K562 (cell line): ENCODE measurements around the gene ARAF. TPM values are rescaled to one million over a fixed set of nuclear protein-coding genes. Genes with fewer than 3 reads are reported as not detected.

ENCODE experiments used
- BACH1 ChIP-seq: fragments of 200-800 bp; sonication (Bioruptor generic); IDR thresholded peaks from 2 replicates; pipeline ENCODE4 v1.6.1; 2016; ENCODE audit warnings: missing genetic modification characterization, missing compliant biosample characterization
- DMBX1 ChIP-seq: fragments of 250-450 bp; sonication (Bioruptor Pico); IDR thresholded peaks from 2 replicates; pipeline ENCODE4 v1.8.0; 2022; ENCODE audit warnings: inconsistent platforms, mild to moderate bottlenecking, moderate library complexity, borderline replicate concordance
- EP400 ChIP-seq: fragments of 450-650 bp; IDR thresholded peaks from 2 replicates; pipeline ENCODE4 v1.6.1; 2017; ENCODE audit warnings: antibody characterized with exemption, mild to moderate bottlenecking, moderate library complexity
- ETV6 ChIP-seq, 3 experiments: fragments of 150-350 bp in 1 of 3; sonication (generic) in 1 of 3; formaldehyde crosslinking in 1 of 3; IDR thresholded peaks; 2 replicates each; pipeline versions ENCODE4 v1.6.1 to v1.8.0; 2014 to 2022; ENCODE audit warnings: borderline replicate concordance in 2 of 3, low read depth in 2 of 3, antibody characterized with exemption in 1 of 3, low read length in 1 of 3, mild to moderate bottlenecking in 1 of 3, missing genetic modification reagents in 1 of 3
- GABPB1 ChIP-seq: sonication (generic); formaldehyde crosslinking; IDR thresholded peaks from 2 replicates; pipeline ENCODE4 v1.8.0; 2022; ENCODE audit warnings: mild to moderate bottlenecking, missing genetic modification reagents
- MTA3 ChIP-seq: fragments of 450-650 bp; formaldehyde crosslinking; IDR thresholded peaks from 2 replicates; pipeline ENCODE4 v1.6.1; 2017; ENCODE audit warnings: mild to moderate bottlenecking, borderline replicate concordance
- NCOA2 ChIP-seq, 2 experiments: fragments of 450-650 bp; IDR thresholded peaks; 2 replicates each; pipeline ENCODE4 v1.6.1; 2018; ENCODE audit warnings: mild to moderate bottlenecking in 2 of 2, moderate library complexity in 1 of 2; ENCODE audit not compliant: partially characterized antibody in 2 of 2
- NCOR1 ChIP-seq: fragments of 450-650 bp; IDR thresholded peaks from 2 replicates; pipeline ENCODE4 v1.6.1; 2016; ENCODE audit warnings: mild to moderate bottlenecking, moderate library complexity
- RAD21 ChIP-seq, 2 experiments: fragments of 250-450 bp in 1 of 2; fragments of 450-650 bp in 1 of 2; sonication (Bioruptor Pico) in 1 of 2; formaldehyde crosslinking in 1 of 2; IDR thresholded peaks in 1 of 2; conservative IDR thresholded peaks in 1 of 2; 2 replicates each; pipeline versions ENCODE4 v1.4.0 to v1.8.0; 2020 to 2022; ENCODE audit warnings: mild to moderate bottlenecking in 2 of 2, moderate library complexity in 1 of 2
- SMC3 ChIP-seq: conservative IDR thresholded peaks from 2 replicates; pipeline ENCODE4 v1.6.1; 2011; ENCODE audit warnings: low read depth, low read length, improper control_type of control experiment; ENCODE audit not compliant: insufficient read depth
- polyA plus RNA-seq, 8 experiments: library from polyadenylated mRNA; depleted of rRNA in 4 of 8; stranded (reverse) in 5 of 8; unstranded in 3 of 8; fragments of >200 nt; fragmentation: Nextera tagmentation in 2 of 8; fragmentation: Illumina TruSeq in 1 of 8; extraction: Ambion mirVana in 2 of 8; extraction: Trizol in 1 of 8; gene quantifications; 2 replicates each; pipeline versions ENCODE4 v1.2.1 to v1.2.3, GENCODE V29; 2011 to 2014; ENCODE audit warnings: inconsistent platforms in 1 of 8, missing spikeins in 1 of 8
- total RNA-seq, 7 experiments: library from RNA; depleted of rRNA in 6 of 7; stranded (reverse); fragments of >200 nt in 6 of 7; fragmentation: Illumina TruSeq in 2 of 7; extraction: Trizol in 2 of 7; gene quantifications; 2 replicates each; pipeline versions ENCODE4 v1.2.1 to v1.2.3, GENCODE V29; 2011 to 2021; ENCODE audit warnings: low replicate concordance in 1 of 7
- TF ChIP-seq, protein P1 (sequence below), 2 experiments: fragments of 450-650 bp; formaldehyde crosslinking in 1 of 2; IDR thresholded peaks; 2 replicates each; pipeline versions ENCODE4 v1.4.0 to v1.6.1; 2014 to 2020; ENCODE audit warnings: mild to moderate bottlenecking in 2 of 2, borderline replicate concordance in 1 of 2, low read depth in 1 of 2
- TF ChIP-seq, protein P2 (sequence below): sonication (generic); formaldehyde crosslinking; IDR thresholded peaks from 2 replicates; pipeline ENCODE4 v1.8.0; 2022; ENCODE audit warnings: missing genetic modification reagents, mild to moderate bottlenecking, moderate library complexity, borderline replicate concordance
- TF ChIP-seq, protein P3 (sequence below): fragments of 200-800 bp; sonication (Bioruptor generic); IDR thresholded peaks from 2 replicates; pipeline ENCODE4 v1.6.1; 2017; ENCODE audit warnings: missing genetic modification characterization, missing compliant biosample characterization
- TF ChIP-seq, protein P4 (sequence below), 2 experiments: IDR thresholded peaks; 2 replicates each; pipeline ENCODE4 v1.6.1; 2011; ENCODE audit warnings: borderline replicate concordance in 1 of 2, control low read depth in 1 of 2, low read depth in 1 of 2, low read length in 1 of 2, mild to moderate bottlenecking in 1 of 2, mixed read lengths in 1 of 2, moderate library complexity in 1 of 2; ENCODE audit not compliant: insufficient read depth in 1 of 2, insufficient read length in 1 of 2, poor library complexity in 1 of 2, severe bottlenecking in 1 of 2; ENCODE audit errors: extremely low read depth in 1 of 2

Gene ARAF
- total and polyA plus RNA-seq, 9 of the 15 experiments (the other 6 are each of a cell fraction or from before 2014, with no cell fraction given), result 5.5 to 70.0 (median 29.4) TPM

DNA sequence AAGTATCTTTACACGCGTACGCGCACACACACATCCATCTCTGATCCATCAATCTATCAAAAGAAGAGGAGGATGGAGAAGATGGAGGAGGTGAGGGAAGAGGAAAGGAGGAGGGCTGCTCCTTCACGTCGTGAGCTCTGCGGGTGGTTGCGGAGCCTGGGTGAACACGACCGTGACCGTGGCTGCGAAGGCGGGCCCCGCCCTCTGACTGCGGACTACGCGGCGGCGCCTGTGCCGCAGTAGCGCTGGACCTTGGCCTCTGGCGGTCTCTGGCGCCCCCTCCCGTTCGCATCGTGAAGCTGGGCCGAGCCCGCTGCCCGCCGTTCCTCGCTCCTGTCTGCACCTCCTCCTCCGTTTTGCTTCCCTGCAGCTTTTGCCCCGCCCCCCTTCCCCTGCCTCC, 37.7 kb upstream of the ARAF start (continued):
- TF ChIP-seq, protein P1, sequence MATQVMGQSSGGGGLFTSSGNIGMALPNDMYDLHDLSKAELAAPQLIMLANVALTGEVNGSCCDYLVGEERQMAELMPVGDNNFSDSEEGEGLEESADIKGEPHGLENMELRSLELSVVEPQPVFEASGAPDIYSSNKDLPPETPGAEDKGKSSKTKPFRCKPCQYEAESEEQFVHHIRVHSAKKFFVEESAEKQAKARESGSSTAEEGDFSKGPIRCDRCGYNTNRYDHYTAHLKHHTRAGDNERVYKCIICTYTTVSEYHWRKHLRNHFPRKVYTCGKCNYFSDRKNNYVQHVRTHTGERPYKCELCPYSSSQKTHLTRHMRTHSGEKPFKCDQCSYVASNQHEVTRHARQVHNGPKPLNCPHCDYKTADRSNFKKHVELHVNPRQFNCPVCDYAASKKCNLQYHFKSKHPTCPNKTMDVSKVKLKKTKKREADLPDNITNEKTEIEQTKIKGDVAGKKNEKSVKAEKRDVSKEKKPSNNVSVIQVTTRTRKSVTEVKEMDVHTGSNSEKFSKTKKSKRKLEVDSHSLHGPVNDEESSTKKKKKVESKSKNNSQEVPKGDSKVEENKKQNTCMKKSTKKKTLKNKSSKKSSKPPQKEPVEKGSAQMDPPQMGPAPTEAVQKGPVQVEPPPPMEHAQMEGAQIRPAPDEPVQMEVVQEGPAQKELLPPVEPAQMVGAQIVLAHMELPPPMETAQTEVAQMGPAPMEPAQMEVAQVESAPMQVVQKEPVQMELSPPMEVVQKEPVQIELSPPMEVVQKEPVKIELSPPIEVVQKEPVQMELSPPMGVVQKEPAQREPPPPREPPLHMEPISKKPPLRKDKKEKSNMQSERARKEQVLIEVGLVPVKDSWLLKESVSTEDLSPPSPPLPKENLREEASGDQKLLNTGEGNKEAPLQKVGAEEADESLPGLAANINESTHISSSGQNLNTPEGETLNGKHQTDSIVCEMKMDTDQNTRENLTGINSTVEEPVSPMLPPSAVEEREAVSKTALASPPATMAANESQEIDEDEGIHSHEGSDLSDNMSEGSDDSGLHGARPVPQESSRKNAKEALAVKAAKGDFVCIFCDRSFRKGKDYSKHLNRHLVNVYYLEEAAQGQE (IDR thresholded peaks at IDR 0.05; ENCODE audit: borderline replicate concordance), result peak; percentile 83
- TF ChIP-seq, protein P1 (CRISPR knock-in tag; IDR thresholded peaks at IDR 0.05; ENCODE audit: low read depth), result no peak
- TF ChIP-seq ETV6 (IDR thresholded peaks at IDR 0.05; ENCODE audit: borderline replicate concordance in 1 of 2, low read depth in 2 of 2, low read length in 1 of 2) (no peak), ETV6 (CRISPR knock-in tag; IDR thresholded peaks at IDR 0.05; ENCODE audit: borderline replicate concordance) (no peak), NCOR1 (0 out of 2 replicates have a peak, but pooled peaks have one; percentile 6), BACH1 (tag) (no peak), NCOA2 (IDR thresholded peaks at IDR 0.05; ENCODE audit: partially characterized antibody in 2 of 2) (no peak), EP400 (peak; percentile 18; the same call in 1 of the 2 replicates), GABPB1 (CRISPR knock-in tag) (0 out of 2 replicates have a peak, but pooled peaks have one; percentile 30), DMBX1 (CRISPR knock-in tag) (no peak), SMC3 (peak; percentile 85), RAD21 (CRISPR knock-in tag; conservative IDR thresholded peaks at IDR 0.05 in 1 of 2, IDR thresholded peaks at IDR 0.05 in 1 of 2) (peak; percentile 86 to 87), MTA3 (peak; percentile 39; the same call in 1 of the 2 replicates)
- TF ChIP-seq, protein P2, sequence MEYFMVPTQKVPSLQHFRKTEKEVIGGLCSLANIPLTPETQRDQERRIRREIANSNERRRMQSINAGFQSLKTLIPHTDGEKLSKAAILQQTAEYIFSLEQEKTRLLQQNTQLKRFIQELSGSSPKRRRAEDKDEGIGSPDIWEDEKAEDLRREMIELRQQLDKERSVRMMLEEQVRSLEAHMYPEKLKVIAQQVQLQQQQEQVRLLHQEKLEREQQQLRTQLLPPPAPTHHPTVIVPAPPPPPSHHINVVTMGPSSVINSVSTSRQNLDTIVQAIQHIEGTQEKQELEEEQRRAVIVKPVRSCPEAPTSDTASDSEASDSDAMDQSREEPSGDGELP (CRISPR knock-in tag), result peak; percentile 37; the same call in 1 of the 2 replicates
- TF ChIP-seq, protein P3, sequence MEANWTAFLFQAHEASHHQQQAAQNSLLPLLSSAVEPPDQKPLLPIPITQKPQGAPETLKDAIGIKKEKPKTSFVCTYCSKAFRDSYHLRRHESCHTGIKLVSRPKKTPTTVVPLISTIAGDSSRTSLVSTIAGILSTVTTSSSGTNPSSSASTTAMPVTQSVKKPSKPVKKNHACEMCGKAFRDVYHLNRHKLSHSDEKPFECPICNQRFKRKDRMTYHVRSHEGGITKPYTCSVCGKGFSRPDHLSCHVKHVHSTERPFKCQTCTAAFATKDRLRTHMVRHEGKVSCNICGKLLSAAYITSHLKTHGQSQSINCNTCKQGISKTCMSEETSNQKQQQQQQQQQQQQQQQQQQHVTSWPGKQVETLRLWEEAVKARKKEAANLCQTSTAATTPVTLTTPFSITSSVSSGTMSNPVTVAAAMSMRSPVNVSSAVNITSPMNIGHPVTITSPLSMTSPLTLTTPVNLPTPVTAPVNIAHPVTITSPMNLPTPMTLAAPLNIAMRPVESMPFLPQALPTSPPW, result peak; percentile 64
- TF ChIP-seq, protein P4, sequence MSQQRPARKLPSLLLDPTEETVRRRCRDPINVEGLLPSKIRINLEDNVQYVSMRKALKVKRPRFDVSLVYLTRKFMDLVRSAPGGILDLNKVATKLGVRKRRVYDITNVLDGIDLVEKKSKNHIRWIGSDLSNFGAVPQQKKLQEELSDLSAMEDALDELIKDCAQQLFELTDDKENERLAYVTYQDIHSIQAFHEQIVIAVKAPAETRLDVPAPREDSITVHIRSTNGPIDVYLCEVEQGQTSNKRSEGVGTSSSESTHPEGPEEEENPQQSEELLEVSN (IDR thresholded peaks at IDR 0.05; ENCODE audit: borderline replicate concordance in 1 of 2, extremely low read depth in 1 of 2, insufficient read depth in 1 of 2, insufficient read length in 1 of 2, low read depth in 1 of 2, low read length in 1 of 2, poor library complexity in 1 of 2, severe bottlenecking in 1 of 2), result peak; percentile 19 to 40
